ENCODE data around the gene PXDC1.

DNA sequence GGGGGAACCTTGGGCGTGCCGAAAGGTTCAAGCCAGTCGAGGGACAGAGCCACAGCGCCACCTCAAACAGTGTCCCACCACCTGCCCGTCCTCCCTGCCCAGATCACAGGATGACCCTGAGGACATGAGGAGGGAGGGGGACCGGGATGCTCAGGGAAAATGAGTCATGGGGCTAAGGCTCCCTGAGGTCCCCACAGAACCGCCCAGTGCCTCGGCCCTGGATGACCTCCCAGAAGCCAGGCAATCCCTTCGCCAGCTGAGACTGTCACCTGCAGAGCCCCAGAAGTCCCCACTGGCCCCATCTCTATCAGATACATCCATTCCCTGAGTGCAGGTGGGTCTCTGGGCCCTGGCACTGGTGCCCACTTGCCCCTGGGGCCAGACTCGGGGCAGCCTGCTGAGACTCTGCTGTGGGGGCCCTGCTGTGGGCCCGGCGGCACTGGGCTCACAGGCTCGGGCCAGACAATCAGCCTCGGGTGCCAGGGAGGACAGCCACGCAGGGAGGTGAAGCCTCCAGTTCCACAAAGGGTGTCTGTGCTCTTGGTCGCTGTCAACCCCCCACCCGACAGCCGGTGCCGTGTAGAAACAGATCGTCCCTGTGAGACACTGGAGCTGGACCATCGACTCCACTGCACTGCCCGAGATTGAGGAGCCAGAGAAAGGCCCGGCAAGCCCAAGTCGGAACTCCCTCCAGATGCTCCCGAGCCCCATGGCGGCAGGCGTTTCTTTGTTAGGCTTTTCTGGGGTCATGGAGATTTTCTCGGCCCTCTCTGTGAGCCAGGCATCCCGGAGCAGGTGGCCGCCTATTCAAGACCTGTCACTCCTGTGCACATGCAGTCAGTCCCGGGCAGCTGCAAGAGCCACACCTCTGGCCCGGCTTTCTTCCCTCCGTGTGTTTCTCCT lies 26.1 kb downstream of the PXDC1 start:
- TF ChIP-seq, protein P1, sequence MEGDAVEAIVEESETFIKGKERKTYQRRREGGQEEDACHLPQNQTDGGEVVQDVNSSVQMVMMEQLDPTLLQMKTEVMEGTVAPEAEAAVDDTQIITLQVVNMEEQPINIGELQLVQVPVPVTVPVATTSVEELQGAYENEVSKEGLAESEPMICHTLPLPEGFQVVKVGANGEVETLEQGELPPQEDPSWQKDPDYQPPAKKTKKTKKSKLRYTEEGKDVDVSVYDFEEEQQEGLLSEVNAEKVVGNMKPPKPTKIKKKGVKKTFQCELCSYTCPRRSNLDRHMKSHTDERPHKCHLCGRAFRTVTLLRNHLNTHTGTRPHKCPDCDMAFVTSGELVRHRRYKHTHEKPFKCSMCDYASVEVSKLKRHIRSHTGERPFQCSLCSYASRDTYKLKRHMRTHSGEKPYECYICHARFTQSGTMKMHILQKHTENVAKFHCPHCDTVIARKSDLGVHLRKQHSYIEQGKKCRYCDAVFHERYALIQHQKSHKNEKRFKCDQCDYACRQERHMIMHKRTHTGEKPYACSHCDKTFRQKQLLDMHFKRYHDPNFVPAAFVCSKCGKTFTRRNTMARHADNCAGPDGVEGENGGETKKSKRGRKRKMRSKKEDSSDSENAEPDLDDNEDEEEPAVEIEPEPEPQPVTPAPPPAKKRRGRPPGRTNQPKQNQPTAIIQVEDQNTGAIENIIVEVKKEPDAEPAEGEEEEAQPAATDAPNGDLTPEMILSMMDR (IDR thresholded peaks at IDR 0.05) = no peak
- no peak for TF ChIP-seq POLR2A (IDR thresholded peaks at IDR 0.05)
- TF ChIP-seq POLR2AphosphoS5 (IDR thresholded peaks at IDR 0.05; ENCODE audit: insufficient read depth in 1 of 2, low read depth in 1 of 2) = no peak
